GM12878 (cell line): ENCODE data around the gene SLC15A4. TPM values are rescaled to one million over a fixed set of nuclear protein-coding genes. Genes with fewer than 3 reads are reported as not detected.

ENCODE experiments used
- BCL3 ChIP-seq: IDR thresholded peaks from 2 replicates; pipeline ENCODE4 v1.6.1; 2011; ENCODE audit warnings: borderline replicate concordance, low read depth, mild to moderate bottlenecking, moderate library complexity, low read length; ENCODE audit not compliant: insufficient read depth, poor library complexity, severe bottlenecking
- CHD2 ChIP-seq: IDR thresholded peaks from 2 replicates; pipeline ENCODE4 v1.6.1; 2011; ENCODE audit warnings: low read depth, low read length, improper control_type of control experiment, borderline replicate concordance
- IRF5 ChIP-seq: fragments of 450-650 bp; IDR thresholded peaks from 2 replicates; pipeline ENCODE4 v1.6.1; 2017; ENCODE audit warnings: borderline replicate concordance
- LARP7 ChIP-seq: fragments of 450-650 bp; IDR thresholded peaks from 2 replicates; pipeline ENCODE4 v1.6.1; 2017; ENCODE audit warnings: mild to moderate bottlenecking
- RAD51 ChIP-seq: fragments of 450-650 bp; IDR thresholded peaks from 2 replicates; pipeline ENCODE4 v1.6.1; 2016; ENCODE audit warnings: moderate library complexity, mild to moderate bottlenecking, inconsistent platforms
- RUNX3 ChIP-seq: IDR thresholded peaks from 2 replicates; pipeline ENCODE4 v1.6.1; 2012; ENCODE audit warnings: low read length, inconsistent platforms
- STAT1 ChIP-seq: fragments of 450-650 bp; conservative IDR thresholded peaks from 2 replicates; pipeline ENCODE4 v1.6.1; 2014; ENCODE audit warnings: antibody characterized with exemption, mild to moderate bottlenecking
- ZNF24 ChIP-seq: fragments of 450-650 bp; IDR thresholded peaks from 2 replicates; pipeline ENCODE4 v1.6.1; 2017; ENCODE audit warnings: antibody characterized with exemption, mild to moderate bottlenecking
- ZNF687 ChIP-seq: fragments of 450-650 bp; IDR thresholded peaks from 2 replicates; pipeline ENCODE4 v1.6.1; 2017; ENCODE audit warnings: mild to moderate bottlenecking, moderate library complexity
- polyA plus RNA-seq, 11 experiments: library from polyadenylated mRNA; depleted of rRNA in 4 of 11; unstranded in 6 of 11; stranded (reverse) in 5 of 11; fragments of >200 nt; fragmentation: Nextera tagmentation in 4 of 11; fragmentation: Illumina TruSeq in 1 of 11; extraction: Ambion mirVana in 4 of 11; extraction: Trizol in 1 of 11; gene quantifications; 1 replicate in 1 of 11; 2 replicates in 10 of 11; pipeline versions ENCODE4 v1.2.1 to v1.2.3, GENCODE V29; 2011 to 2016; ENCODE audit warnings: inconsistent platforms in 2 of 11, missing spikeins in 2 of 11, low read depth in 1 of 11
- total RNA-seq, 4 experiments: library from RNA; depleted of rRNA in 3 of 4; stranded (reverse); fragments of >200 nt in 3 of 4; fragmentation: Illumina TruSeq in 1 of 4; extraction: Trizol in 1 of 4; gene quantifications; 2 replicates each; pipeline versions ENCODE4 v1.2.1 to v1.2.3, GENCODE V29; 2013 to 2021

SLC15A4 gene
- total and polyA plus RNA-seq, 10 of the 15 experiments (the other 5 are each of a cell fraction or from before 2014, with no cell fraction given) = 12.7 to 257 (median 36.6) TPM

GRCh38 chr12:128829861-128830504, 6.2 kb upstream of the SLC15A4 start (continued):
- TF ChIP-seq BCL3 = peak; percentile 19
- 0 out of 2 replicates have a peak, but pooled peaks have one; percentile 56 for TF ChIP-seq STAT1
- TF ChIP-seq CHD2 = peak; percentile 69; the same call in 1 of the 2 replicates
- TF ChIP-seq RAD51 = 0 out of 2 replicates have a peak, but pooled peaks have one; percentile 9
- peak; percentile 83 for TF ChIP-seq ZNF687
- peak; percentile 85 for TF ChIP-seq ZNF24
- TF ChIP-seq LARP7 = no peak
- peak; percentile 62; the same call in 1 of the 2 replicates for TF ChIP-seq RUNX3
- TF ChIP-seq IRF5 = no peak
